Tibial artery (tissue), 4 donors: ENCODE data around the gene PCARE.

Experiments used
- DNase-seq, 2 donors: peaks; one replicate each; pipeline ENCODE4 v3.0.0-alpha.2; 2019
- H3K27ac ChIP-seq, 2 donors: fragments of 200-600 bp; sonication (generic) in 1 of 2; 1 replicate in 1 of 2; 2 replicates in 1 of 2; pipeline ENCODE4 v1.5.1; 2018 to 2019; ENCODE audit warnings: mild to moderate bottlenecking in 1 of 2
- H3K27me3 ChIP-seq, 2 donors: fragments of 200-600 bp; sonication (generic) in 1 of 2; one replicate each; pipeline versions ENCODE4 v1.5.1 to v1.6.0; 2016 to 2019
- H3K36me3 ChIP-seq, 3 donors: fragments of 200-600 bp; sonication (generic) in 2 of 3; one replicate each; pipeline ENCODE4 v1.5.1; 2016 to 2019; ENCODE audit warnings: mild to moderate bottlenecking in 2 of 3
- H3K4me1 ChIP-seq, 4 donors: fragments of 200-600 bp; sonication (generic) in 2 of 4; 1 replicate in 3 of 4; 2 replicates in 1 of 4; pipeline ENCODE4 v1.5.1; 2016 to 2019
- H3K4me3 ChIP-seq, 2 donors: fragments of 200-600 bp; sonication (generic) in 1 of 2; 1 replicate in 1 of 2; 2 replicates in 1 of 2; pipeline ENCODE4 v1.5.1; 2018 to 2019; ENCODE audit warnings: mild to moderate bottlenecking in 2 of 2
- H3K9me3 ChIP-seq, 3 donors: fragments of 200-600 bp; sonication (generic) in 1 of 3; one replicate each; pipeline ENCODE4 v1.5.1; 2016 to 2019
- intact Hi-C: fragments of 100-400 bp; cut with DNase I; formaldehyde crosslinking; loops from one replicate; pipeline ENCODE4 v1.15.0; 2023; ENCODE audit warnings: low total_unique reads
- TF ChIP-seq, protein P1 (sequence below), 2 experiments: fragments of 200-600 bp in 1 of 2; fragments of 450-650 bp in 1 of 2; IDR thresholded peaks; one replicate each; pipeline ENCODE4 v1.5.1; 2017 to 2019; ENCODE audit warnings: antibody characterized with exemption in 2 of 2, mild to moderate bottlenecking in 1 of 2, moderate library complexity in 1 of 2

PCARE gene

DNA sequence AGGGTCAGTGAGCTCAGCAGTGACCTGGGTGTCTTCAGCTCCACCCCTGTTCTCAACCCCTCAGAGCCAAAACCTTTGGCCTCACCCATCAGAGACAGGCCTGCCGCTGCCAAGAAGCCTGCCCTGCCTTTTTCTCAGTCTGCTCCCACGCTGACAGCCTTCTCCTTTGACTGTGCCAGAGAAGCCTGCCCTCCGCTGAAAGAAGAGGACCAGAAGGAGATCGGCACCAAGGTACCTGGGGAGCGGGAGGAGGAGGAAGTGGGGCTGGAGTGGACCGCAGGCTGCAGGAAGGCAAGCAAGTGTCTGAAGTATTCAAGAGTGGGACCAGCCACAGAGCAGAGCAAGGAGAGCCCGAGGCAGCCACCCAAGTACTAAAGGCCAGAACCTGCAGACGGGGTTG is 60.0 kb downstream of the PCARE start:
- peaks cover 0 to 18% of the 10 kb centered on the region in 2 donors for H3K27me3 ChIP-seq
- peaks cover 0 to 11% (median 1%) of the 10 kb centered on the region in 4 donors for H3K4me1 ChIP-seq
- TF ChIP-seq, protein P1, sequence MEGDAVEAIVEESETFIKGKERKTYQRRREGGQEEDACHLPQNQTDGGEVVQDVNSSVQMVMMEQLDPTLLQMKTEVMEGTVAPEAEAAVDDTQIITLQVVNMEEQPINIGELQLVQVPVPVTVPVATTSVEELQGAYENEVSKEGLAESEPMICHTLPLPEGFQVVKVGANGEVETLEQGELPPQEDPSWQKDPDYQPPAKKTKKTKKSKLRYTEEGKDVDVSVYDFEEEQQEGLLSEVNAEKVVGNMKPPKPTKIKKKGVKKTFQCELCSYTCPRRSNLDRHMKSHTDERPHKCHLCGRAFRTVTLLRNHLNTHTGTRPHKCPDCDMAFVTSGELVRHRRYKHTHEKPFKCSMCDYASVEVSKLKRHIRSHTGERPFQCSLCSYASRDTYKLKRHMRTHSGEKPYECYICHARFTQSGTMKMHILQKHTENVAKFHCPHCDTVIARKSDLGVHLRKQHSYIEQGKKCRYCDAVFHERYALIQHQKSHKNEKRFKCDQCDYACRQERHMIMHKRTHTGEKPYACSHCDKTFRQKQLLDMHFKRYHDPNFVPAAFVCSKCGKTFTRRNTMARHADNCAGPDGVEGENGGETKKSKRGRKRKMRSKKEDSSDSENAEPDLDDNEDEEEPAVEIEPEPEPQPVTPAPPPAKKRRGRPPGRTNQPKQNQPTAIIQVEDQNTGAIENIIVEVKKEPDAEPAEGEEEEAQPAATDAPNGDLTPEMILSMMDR (IDR thresholded peaks at IDR 0.05) = no peak
- intact Hi-C loops = no loop called here
- no peaks in the 10 kb centered on the region for H3K9me3 ChIP-seq
- no peaks in the 10 kb centered on the region for H3K36me3 ChIP-seq
- H3K27ac ChIP-seq = no peak overlapping the region
- no peak for DNase-seq
- H3K4me3 ChIP-seq = no peak overlapping the region

DNA sequence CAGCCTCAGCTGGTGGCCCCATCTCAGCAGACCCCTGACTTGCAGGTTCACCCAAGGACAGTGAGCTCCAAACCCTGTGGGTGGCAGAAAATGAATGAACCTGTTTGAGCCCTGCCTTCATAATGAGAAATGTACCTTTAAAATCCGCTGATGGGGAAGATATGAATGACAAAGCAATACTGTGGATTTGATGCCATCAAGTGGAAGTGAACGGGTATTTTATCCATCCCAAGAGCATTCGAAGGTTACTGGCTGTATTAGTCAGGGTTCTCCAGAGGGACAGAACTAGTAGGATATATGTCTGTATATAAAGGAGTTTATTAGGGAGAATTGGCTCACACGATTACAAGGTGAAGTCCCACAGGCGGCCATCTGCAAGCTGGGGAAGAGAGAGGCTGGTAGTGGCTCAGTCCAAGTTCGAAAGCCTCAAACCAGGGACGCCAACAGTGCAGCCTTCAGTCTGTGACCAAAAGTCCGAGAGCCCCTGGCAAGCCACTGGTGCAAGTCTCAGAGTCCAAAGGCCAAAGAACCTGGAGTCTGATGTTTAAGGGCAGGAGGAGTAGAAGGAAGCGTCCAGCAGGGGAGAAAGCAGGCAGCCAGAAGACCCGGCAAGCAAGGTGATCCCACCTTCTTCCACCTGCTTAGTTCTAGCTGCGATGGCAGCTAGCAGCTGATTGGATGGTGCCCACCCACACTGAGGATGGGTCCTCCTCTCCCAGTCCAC is 61.1 kb downstream of the PCARE start:
- H3K36me3 ChIP-seq = no peaks in the 10 kb centered on the region
- H3K4me3 ChIP-seq = no peak overlapping the region
- no peak for DNase-seq
- H3K4me1 ChIP-seq = peaks cover 0 to 11% (median 1%) of the 10 kb centered on the region in 4 donors
- TF ChIP-seq, protein P1 (IDR thresholded peaks at IDR 0.05) = no peak
- peaks cover 0 to 19% of the 10 kb centered on the region in 2 donors for H3K27me3 ChIP-seq
- intact Hi-C loops = no loop called here
- no peak overlapping the region for H3K27ac ChIP-seq
- H3K9me3 ChIP-seq = no peaks in the 10 kb centered on the region

DNA sequence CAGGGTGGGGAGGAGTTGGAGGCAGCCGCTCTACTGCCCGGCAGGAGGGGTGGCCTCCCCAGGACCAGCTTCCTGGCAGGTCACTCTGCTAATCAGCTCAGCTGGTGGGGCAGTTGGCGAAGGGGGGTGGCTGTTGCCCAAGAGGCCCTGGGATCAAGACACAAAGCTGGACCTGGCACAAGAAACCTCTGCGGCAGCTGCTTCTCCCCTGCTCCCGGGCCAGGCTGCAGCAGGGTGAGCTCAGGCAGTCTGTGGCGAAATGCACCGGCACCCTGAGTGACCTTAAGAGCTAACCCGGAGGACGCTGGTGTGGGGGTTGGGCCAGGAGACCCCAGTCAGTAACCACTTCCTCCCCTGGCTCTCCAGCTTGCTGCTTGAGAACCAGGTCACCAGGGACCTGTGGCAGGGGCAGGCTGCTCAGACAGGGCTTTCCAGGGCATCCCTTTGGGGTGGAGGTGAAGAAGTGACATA is 62.1 kb downstream of the PCARE start:
- intact Hi-C loops = no loop called here
- peak in 1 of 2 donors; percentile 40 for DNase-seq
- Histone ChIP-seq H3K27me3 (peaks cover 0 to 19% of the 10 kb centered on the region in 2 donors), H3K9me3 (no peaks in the 10 kb centered on the region), H3K4me1 (peaks cover 0 to 11% (median 1%) of the 10 kb centered on the region in 4 donors), H3K4me3 (no peak overlapping the region), H3K27ac (no peak overlapping the region), H3K36me3 (no peaks in the 10 kb centered on the region)
- TF ChIP-seq, protein P1 (IDR thresholded peaks at IDR 0.05) = no peak
